Measurements from ENCODE around the gene TSGA10IP. TPM values are rescaled to one million over a fixed set of nuclear protein-coding genes. Genes with fewer than 3 reads are reported as not detected.
A peak's percentile ranks its signal among the peaks of the same experiment; 100 is the strongest.

TSGA10IP gene
- total RNA-seq, 6 donors from 2014 or later = 0.17 to 0.92 TPM; not detected in 4

DNA sequence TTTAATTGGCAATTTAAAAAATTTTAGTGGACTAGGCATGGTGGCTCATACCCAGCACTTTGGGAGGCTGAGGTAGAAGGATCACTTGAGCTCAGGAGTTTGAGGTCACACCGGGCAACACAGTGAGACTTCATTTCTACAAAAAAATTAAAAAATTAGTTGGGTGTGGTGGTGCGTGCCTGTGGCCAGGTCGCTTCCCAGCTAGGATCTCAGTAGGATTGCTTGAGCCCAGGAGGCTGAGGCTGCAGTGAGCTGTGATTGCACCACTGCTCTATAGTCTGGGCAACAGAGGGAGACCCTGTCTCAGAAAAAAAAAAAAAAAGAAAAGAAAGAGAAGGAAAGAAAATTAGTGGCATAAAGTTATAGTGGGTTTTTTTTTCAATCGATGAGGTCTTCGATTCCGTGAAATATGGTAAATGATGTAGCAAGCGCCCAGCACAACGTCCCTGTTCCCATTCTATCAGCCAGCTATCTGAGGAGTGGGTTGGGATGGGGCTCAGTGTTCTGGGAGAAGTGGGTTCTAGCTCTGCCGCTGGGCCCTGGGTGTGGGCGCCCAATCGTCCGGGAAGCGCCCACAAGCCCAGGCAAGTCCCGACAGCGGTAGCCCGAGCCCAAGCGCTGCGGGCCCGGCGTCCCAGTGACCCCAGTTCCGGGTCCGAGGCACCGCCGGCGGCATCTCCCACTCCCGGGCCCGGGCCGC lies 46.5 kb upstream of the TSGA10IP start:
- Histone ChIP-seq H3K4me1 (peaks cover 24 to 30% (median 25%) of the 10 kb centered on the region in 4 donors), H3K36me3 (no peaks in the 10 kb centered on the region), H3K27me3 (peaks cover 0 to 3% (median 0%) of the 10 kb centered on the region in 4 donors), H3K4me3 (peak overlapping the region; percentile 62 to 75 (median 68)), H3K9me3 (no peaks in the 10 kb centered on the region), H3K27ac (peak overlapping the region; percentile 28 to 84 (median 56))
- 26 to 65% methylated on average over 9 to 23 of the region's 28 CpGs for WGBS, 2 donors
- TF ChIP-seq, protein P1, sequence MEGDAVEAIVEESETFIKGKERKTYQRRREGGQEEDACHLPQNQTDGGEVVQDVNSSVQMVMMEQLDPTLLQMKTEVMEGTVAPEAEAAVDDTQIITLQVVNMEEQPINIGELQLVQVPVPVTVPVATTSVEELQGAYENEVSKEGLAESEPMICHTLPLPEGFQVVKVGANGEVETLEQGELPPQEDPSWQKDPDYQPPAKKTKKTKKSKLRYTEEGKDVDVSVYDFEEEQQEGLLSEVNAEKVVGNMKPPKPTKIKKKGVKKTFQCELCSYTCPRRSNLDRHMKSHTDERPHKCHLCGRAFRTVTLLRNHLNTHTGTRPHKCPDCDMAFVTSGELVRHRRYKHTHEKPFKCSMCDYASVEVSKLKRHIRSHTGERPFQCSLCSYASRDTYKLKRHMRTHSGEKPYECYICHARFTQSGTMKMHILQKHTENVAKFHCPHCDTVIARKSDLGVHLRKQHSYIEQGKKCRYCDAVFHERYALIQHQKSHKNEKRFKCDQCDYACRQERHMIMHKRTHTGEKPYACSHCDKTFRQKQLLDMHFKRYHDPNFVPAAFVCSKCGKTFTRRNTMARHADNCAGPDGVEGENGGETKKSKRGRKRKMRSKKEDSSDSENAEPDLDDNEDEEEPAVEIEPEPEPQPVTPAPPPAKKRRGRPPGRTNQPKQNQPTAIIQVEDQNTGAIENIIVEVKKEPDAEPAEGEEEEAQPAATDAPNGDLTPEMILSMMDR (IDR thresholded peaks at IDR 0.05) = peak in 1 of 6 experiments; percentile 1
- TF ChIP-seq POLR2A (IDR thresholded peaks at IDR 0.05) (peak in 2 of 4 donors; percentile 25 to 48), EP300 (IDR thresholded peaks at IDR 0.05) (no peak)
- DNase-seq = no peak
- no peak for ATAC-seq (ENCODE audit: low FRiP score in 2 of 2)

DNA sequence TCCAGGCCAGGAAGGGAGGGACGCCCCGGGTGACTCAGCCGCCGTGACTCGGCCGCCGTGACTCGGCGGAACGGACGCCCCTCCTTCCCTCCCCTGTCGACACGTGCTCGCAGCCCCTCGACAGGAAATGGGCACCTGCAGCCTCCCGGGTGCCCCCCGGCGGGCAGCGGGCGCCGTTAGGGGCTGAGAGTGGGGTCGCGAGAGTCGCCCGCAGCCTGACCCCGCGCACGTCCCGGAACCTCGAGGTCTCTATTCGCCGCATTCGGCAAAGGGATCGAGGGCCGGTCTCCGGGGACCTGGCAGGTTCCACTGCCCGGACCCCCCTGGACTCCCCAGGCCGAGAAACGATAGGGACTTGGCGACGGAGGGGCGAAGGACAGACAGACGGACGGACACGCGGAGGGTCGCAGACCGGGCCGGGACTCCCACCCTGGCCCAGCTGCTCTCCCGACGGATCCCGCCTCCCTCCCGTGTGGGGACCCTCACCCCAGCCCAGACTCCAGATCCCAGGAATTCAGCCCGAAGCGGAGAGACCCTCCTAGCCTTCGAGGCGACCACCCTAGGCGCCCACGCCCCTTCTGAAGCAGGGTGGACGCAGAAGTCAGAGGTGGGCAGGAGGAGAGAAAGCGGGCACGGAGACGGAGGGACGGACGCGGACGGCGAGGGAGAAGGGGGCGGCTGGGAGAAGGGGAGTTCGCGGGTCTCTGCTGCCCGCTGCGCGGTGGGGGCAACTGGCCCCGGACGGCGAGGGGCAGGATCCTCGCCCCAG lies 45.7 kb upstream of the TSGA10IP start:
- DNase-seq (peak; percentile 78 to 92), ATAC-seq (ENCODE audit: low FRiP score in 2 of 2) (peak; percentile 56 to 86)
- TF ChIP-seq, protein P1 (IDR thresholded peaks at IDR 0.05) = peak in 1 of 6 experiments; percentile 3
- TF ChIP-seq EP300 (IDR thresholded peaks at IDR 0.05) (no peak), POLR2AphosphoS5 (IDR thresholded peaks at IDR 0.05) (peak in 1 of 2 donors; percentile 58)
- WGBS, 2 donors = 3 to 4% methylated on average over 29 to 35 of the region's 78 CpGs
- H3K36me3 ChIP-seq = no peaks in the 10 kb centered on the region
- no peaks in the 10 kb centered on the region for H3K9me3 ChIP-seq
- peak overlapping the region; percentile 62 to 75 (median 68) for H3K4me3 ChIP-seq
- H3K27me3 ChIP-seq = peaks cover 0 to 3% (median 0%) of the 10 kb centered on the region in 4 donors
- peak overlapping the region; percentile 70 to 84 (median 77) for H3K27ac ChIP-seq
- H3K4me1 ChIP-seq = peaks cover 17 to 22% (median 19%) of the 10 kb centered on the region in 4 donors

DNA sequence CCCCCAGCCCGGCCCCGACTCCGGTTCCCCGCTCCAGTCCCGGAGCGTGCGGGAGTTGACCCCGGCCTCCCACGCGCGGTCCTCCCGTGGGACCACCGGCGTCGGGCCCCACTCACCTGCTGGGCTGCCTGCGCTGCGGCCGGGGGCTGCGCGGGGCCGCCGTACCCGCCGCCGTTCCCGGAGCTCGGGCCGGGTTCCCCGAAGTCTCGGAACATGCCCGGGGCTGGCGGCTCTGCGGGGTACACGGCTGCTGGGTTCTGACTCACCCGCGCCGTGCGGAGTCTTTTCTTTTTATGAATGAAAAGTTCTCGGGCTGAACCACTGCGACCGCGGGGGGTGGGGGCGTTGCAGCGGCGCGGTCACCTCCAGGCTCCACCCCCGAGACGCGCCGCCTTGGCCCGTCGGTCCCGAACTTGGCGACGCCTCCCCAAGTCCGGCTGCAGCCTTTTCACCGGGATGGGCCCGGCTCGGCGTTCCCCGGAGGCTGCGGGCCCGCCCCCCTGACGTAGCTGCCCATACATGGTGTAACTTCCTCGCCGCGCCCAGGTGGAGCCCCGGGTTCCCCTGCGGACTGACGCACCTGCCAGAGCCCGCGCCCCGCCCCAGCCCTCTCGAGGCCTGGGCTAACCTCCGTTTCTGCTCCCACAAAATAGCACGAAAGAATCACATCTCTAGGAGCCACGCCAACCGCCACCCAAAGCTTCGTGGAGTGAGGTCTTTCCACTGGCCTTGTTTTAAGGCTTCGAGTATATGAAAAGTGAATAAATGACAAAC lies 45.0 kb upstream of the TSGA10IP start, which contains the start of gene FOSL1:
Gene FOSL1 (minus strand): TSS at position 264 of the 774 bp plus-strand sequence. CDS start 49 bp downstream, at position 215.
- Histone ChIP-seq H3K4me3 (peak within 1 kb of the TSS; percentile 62 to 75 (median 68)), H3K36me3 (no peaks in the 10 kb centered on the region), H3K27ac (peak within 1 kb of the TSS; percentile 70 to 84 (median 77)), H3K4me1 (peaks cover 15 to 22% (median 18%) of the 10 kb centered on the region in 4 donors), H3K9me3 (no peaks in the 10 kb centered on the region), H3K27me3 (peaks cover 0 to 3% (median 0%) of the 10 kb centered on the region in 4 donors)
- DNase-seq (peak; percentile 97), ATAC-seq (ENCODE audit: low FRiP score in 2 of 2) (peak; percentile 91 to 95)
- peak in 3 of 4 donors; percentile 64 to 81 (median 73) for TF ChIP-seq POLR2A (IDR thresholded peaks at IDR 0.05)
- TF ChIP-seq, protein P1 (IDR thresholded peaks at IDR 0.05) = peak in 1 of 6 experiments; percentile 9
- peak; percentile 52 to 72 for TF ChIP-seq POLR2AphosphoS5 (IDR thresholded peaks at IDR 0.05)
- peak in 1 of 4 donors; percentile 10 for TF ChIP-seq EP300 (IDR thresholded peaks at IDR 0.05)
- WGBS, 2 donors = 5 to 7% methylated on average over 16 to 46 of the region's 80 CpGs

DNA sequence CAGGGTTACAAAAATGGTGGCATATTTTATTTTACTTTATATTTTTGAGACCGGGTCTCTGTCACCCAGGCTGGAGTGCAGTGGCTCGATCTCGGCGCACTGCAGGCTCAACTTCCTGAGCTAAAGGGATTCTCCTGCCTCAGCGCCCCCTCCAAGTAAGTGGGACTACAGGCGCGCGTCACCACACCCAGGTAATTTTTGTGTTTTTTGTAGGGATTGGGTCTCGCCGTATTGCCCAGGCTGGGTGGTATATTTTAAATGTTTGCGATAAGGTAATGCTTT lies 44.4 kb upstream of the TSGA10IP start:
- Histone ChIP-seq H3K4me3 (peak overlapping the region in 3 of 4 donors; percentile 62 to 69 (median 66)), H3K4me1 (peaks cover 15 to 22% (median 18%) of the 10 kb centered on the region in 4 donors), H3K27me3 (peaks cover 0 to 3% (median 0%) of the 10 kb centered on the region in 4 donors), H3K27ac (peak overlapping the region in 3 of 4 donors; percentile 50 to 84 (median 70)), H3K9me3 (no peaks in the 10 kb centered on the region), H3K36me3 (no peaks in the 10 kb centered on the region)
- WGBS, 2 donors = 71 to 77% methylated on average over 11 of the region's 11 CpGs
- DNase-seq (no peak), ATAC-seq (ENCODE audit: low FRiP score in 2 of 2) (no peak)
- no peak for TF ChIP-seq EP300 (IDR thresholded peaks at IDR 0.05)
- TF ChIP-seq POLR2AphosphoS5 (IDR thresholded peaks at IDR 0.05) = no peak
- no peak for TF ChIP-seq POLR2A (IDR thresholded peaks at IDR 0.05)

All from upper lobe of left lung (tissue), 6 donors.